HepG2 (cell line): ENCODE measurements around the gene ZNF771. TPM values are rescaled to one million over a fixed set of nuclear protein-coding genes. Genes with fewer than 3 reads are reported as not detected.

Source experiments
- CEBPB ChIP-seq: IDR thresholded peaks from 2 replicates; pipeline ENCODE4 v1.6.1; 2011; ENCODE audit warnings: low read depth, low read length, improper control_type of control experiment, borderline replicate concordance
- EP300 ChIP-seq, 3 experiments: sonication (generic) in 1 of 3; formaldehyde crosslinking in 1 of 3; IDR thresholded peaks; 2 replicates each; pipeline versions ENCODE4 v1.5.1 to v1.6.1; 2011 to 2020; ENCODE audit warnings: low read depth in 2 of 3, low read length in 2 of 3, borderline replicate concordance in 1 of 3, improper control_type of control experiment in 1 of 3, mild to moderate bottlenecking in 1 of 3, missing genetic modification reagents in 1 of 3, moderate library complexity in 1 of 3
- HMG20A ChIP-seq: IDR thresholded peaks from 2 replicates; pipeline ENCODE4 v1.6.1; 2016; ENCODE audit warnings: borderline replicate concordance
- IKZF5 ChIP-seq: IDR thresholded peaks from 2 replicates; pipeline ENCODE4 v1.6.1; 2018; ENCODE audit warnings: missing genetic modification reagents, mild to moderate bottlenecking, missing compliant biosample characterization
- KMT2B ChIP-seq: IDR thresholded peaks from 2 replicates; pipeline ENCODE4 v1.6.1; 2016; ENCODE audit warnings: missing genetic modification reagents, missing compliant biosample characterization
- MTF2 ChIP-seq: sonication (generic); formaldehyde crosslinking; IDR thresholded peaks from 2 replicates; pipeline ENCODE4 v1.5.0; 2020; ENCODE audit warnings: missing genetic modification reagents, borderline replicate concordance
- PREB ChIP-seq: sonication (generic); formaldehyde crosslinking; IDR thresholded peaks from 2 replicates; pipeline ENCODE4 v1.4.0; 2020; ENCODE audit warnings: missing genetic modification reagents
- SMAD9 ChIP-seq: sonication (generic); formaldehyde crosslinking; IDR thresholded peaks from 2 replicates; pipeline ENCODE4 v1.5.1; 2020; ENCODE audit warnings: mild to moderate bottlenecking, missing genetic modification reagents
- SSRP1 ChIP-seq: IDR thresholded peaks from 2 replicates; pipeline ENCODE4 v1.6.1; 2016; ENCODE audit warnings: control low read depth
- TEAD3 ChIP-seq: optimal IDR thresholded peaks from 2 replicates; pipeline ENCODE3; 2016; ENCODE audit warnings: borderline replicate concordance
- TIGD3 ChIP-seq: sonication (generic); formaldehyde crosslinking; IDR thresholded peaks from 2 replicates; pipeline ENCODE4 v1.5.1; 2020; ENCODE audit warnings: mild to moderate bottlenecking, missing genetic modification reagents, borderline replicate concordance
- ZBTB2 ChIP-seq: sonication (generic); formaldehyde crosslinking; IDR thresholded peaks from 2 replicates; pipeline ENCODE4 v1.8.0; 2022; ENCODE audit warnings: low read depth, missing genetic modification reagents
- ZBTB44 ChIP-seq: sonication (generic); formaldehyde crosslinking; IDR thresholded peaks from 2 replicates; pipeline ENCODE4 v1.4.0; 2020; ENCODE audit warnings: missing genetic modification reagents
- ZNF30 ChIP-seq: sonication (generic); formaldehyde crosslinking; IDR thresholded peaks from 2 replicates; pipeline ENCODE4 v1.5.0; 2020; ENCODE audit warnings: mild to moderate bottlenecking, missing genetic modification reagents
- ZNF512B ChIP-seq: sonication (generic); formaldehyde crosslinking; IDR thresholded peaks from 2 replicates; pipeline ENCODE4 v1.5.1; 2020; ENCODE audit warnings: missing genetic modification reagents, mild to moderate bottlenecking, borderline replicate concordance
- ZNF589 ChIP-seq: sonication (generic); formaldehyde crosslinking; conservative IDR thresholded peaks from 2 replicates; pipeline ENCODE4 v1.8.0; 2022; ENCODE audit warnings: mild to moderate bottlenecking, moderate library complexity, missing genetic modification reagents
- polyA plus RNA-seq, 8 experiments: library from polyadenylated mRNA; depleted of rRNA in 3 of 8; stranded (reverse) in 7 of 8; unstranded in 1 of 8; fragments of >200 nt; fragmentation: Illumina TruSeq in 4 of 8; extraction: Trizol in 4 of 8; gene quantifications; 2 replicates each; pipeline versions ENCODE4 v1.2.1 to v1.2.3, GENCODE V29; 2011 to 2016; ENCODE audit warnings: low read depth in 4 of 8, missing spikeins in 1 of 8, mixed read lengths in 1 of 8; ENCODE audit not compliant: insufficient read depth in 1 of 8
- total RNA-seq, 5 experiments: library from RNA; depleted of rRNA; stranded (reverse); fragments of >200 nt; fragmentation: Illumina TruSeq; extraction: Trizol; gene quantifications; 2 replicates each; pipeline ENCODE4 v1.2.3, GENCODE V29; 2016; ENCODE audit warnings: low read depth in 1 of 5

The ZNF771 gene
- total and polyA plus RNA-seq, 2 of the 13 experiments (the other 11 are each of a cell fraction or from before 2014, with no cell fraction given), result 5.0 to 11.8 TPM

- TF ChIP-seq MTF2 (CRISPR knock-in tag) (no peak; the same call in 1 of the 2 replicates), ZNF512B (CRISPR knock-in tag) (peak; percentile 94; the same call in 1 of the 2 replicates), ZNF30 (CRISPR knock-in tag) (peak; percentile 97), EP300 (IDR thresholded peaks at IDR 0.05; ENCODE audit: low read depth in 2 of 2, low read length in 2 of 2) (no peak; a peak in 1 of 4 replicates), EP300 (CRISPR knock-in tag; IDR thresholded peaks at IDR 0.05; ENCODE audit: borderline replicate concordance) (peak; percentile 9; the same call in 1 of the 2 replicates), PREB (CRISPR knock-in tag) (no peak), HMG20A (CRISPR knock-in tag) (no peak), ZNF589 (CRISPR knock-in tag) (no peak; the same call in 1 of the 2 replicates), SMAD9 (CRISPR knock-in tag) (no peak), CEBPB (no peak), SSRP1 (CRISPR knock-in tag) (0 out of 2 replicates have a peak, but pooled peaks have one; percentile 18), ZBTB2 (CRISPR knock-in tag) (0 out of 2 replicates have a peak, but pooled peaks have one; percentile 15), KMT2B (CRISPR knock-in tag) (no peak), TIGD3 (0 out of 2 replicates have a peak, but pooled peaks have one; percentile 51), TEAD3 (no peak), IKZF5 (CRISPR knock-in tag) (peak; percentile 40; the same call in 1 of the 2 replicates), ZBTB44 (CRISPR knock-in tag) (no peak)
Observed at GRCh38 chr16:30430428-30430970, 23.1 kb downstream of the ZNF771 start (continued).
